Suprapubic skin (tissue), 4 donors: ENCODE data around the gene ALG14.

Source experiments
- EP300 ChIP-seq: sonication (generic); formaldehyde crosslinking; IDR thresholded peaks from one replicate; pipeline ENCODE4 v1.6.1; 2017; ENCODE audit warnings: antibody characterized with exemption
- POLR2AphosphoS5 ChIP-seq, 3 donors: sonication (generic); formaldehyde crosslinking; IDR thresholded peaks; one replicate each; pipeline ENCODE4 v1.6.1; 2017; ENCODE audit warnings: antibody characterized with exemption in 3 of 3
- TF ChIP-seq, protein P1 (sequence below), 2 donors: fragments of 200-600 bp in 1 of 2; fragments of 450-650 bp in 1 of 2; sonication (generic) in 1 of 2; IDR thresholded peaks; one replicate each; pipeline ENCODE4 v1.5.1; 2016 to 2019; ENCODE audit warnings: antibody characterized with exemption in 2 of 2, mild to moderate bottlenecking in 1 of 2, moderate library complexity in 1 of 2

DNA sequence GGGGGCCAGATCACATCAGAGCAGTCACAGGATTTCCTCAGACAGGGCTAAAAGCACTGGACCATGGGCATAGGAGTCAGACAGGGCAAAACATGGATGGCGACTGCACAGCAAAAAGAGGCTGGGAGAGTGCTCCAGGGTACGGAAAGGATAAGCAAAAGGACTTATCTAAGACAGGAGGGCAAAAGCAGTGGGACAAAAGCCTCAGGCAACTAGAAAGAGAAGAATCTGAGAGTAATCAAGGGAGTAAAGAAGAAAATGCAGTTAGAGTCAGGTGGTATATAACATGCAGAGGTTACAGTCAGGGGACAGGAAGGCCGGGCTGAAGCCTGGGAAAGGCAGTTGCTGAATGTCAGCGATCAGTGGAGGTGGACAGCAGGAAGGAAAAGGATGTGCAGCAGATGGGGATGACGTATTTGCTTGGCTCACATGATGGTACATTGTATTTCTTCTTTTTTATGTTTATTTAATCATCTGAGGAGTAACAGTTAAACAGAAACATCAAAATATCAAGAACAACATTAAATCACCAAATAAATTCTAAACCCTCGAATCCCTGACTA is 82.8 kb downstream of the ALG14 start:
- TF ChIP-seq, protein P1, sequence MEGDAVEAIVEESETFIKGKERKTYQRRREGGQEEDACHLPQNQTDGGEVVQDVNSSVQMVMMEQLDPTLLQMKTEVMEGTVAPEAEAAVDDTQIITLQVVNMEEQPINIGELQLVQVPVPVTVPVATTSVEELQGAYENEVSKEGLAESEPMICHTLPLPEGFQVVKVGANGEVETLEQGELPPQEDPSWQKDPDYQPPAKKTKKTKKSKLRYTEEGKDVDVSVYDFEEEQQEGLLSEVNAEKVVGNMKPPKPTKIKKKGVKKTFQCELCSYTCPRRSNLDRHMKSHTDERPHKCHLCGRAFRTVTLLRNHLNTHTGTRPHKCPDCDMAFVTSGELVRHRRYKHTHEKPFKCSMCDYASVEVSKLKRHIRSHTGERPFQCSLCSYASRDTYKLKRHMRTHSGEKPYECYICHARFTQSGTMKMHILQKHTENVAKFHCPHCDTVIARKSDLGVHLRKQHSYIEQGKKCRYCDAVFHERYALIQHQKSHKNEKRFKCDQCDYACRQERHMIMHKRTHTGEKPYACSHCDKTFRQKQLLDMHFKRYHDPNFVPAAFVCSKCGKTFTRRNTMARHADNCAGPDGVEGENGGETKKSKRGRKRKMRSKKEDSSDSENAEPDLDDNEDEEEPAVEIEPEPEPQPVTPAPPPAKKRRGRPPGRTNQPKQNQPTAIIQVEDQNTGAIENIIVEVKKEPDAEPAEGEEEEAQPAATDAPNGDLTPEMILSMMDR (IDR thresholded peaks at IDR 0.05): no peak
- no peak for TF ChIP-seq EP300
- TF ChIP-seq POLR2AphosphoS5 (IDR thresholded peaks at IDR 0.05): no peak
